GM06990 (cell line): ENCODE measurements around the gene HHIPL1.

ENCODE experiments used
- DNase-seq: peaks from one replicate; pipeline ENCODE4 v3.0.0-alpha.2; 2011; ENCODE audit not compliant: insufficient read length; ENCODE audit errors: extremely low read depth
- H3K27me3 ChIP-seq: replicated peaks from 2 replicates; pipeline ENCODE4 v1.6.0; 2011; ENCODE audit warnings: low read length; ENCODE audit not compliant: control insufficient read depth, insufficient read depth
- H3K36me3 ChIP-seq: 2 replicates; pipeline ENCODE4 v1.5.1; 2011; ENCODE audit warnings: low read length; ENCODE audit not compliant: control insufficient read depth, insufficient read depth
- H3K4me3 ChIP-seq: replicated peaks from 2 replicates; pipeline ENCODE4 v1.5.1; 2011; ENCODE audit warnings: low read depth, mild to moderate bottlenecking, control low read depth, low read length
- TF ChIP-seq, protein P1 (sequence below): IDR thresholded peaks from 2 replicates; pipeline ENCODE4 v1.5.1; 2011; ENCODE audit warnings: low read length, control low read depth, mild to moderate bottlenecking, inconsistent platforms; ENCODE audit not compliant: insufficient read depth, poor library complexity, severe bottlenecking

The HHIPL1 gene

DNA sequence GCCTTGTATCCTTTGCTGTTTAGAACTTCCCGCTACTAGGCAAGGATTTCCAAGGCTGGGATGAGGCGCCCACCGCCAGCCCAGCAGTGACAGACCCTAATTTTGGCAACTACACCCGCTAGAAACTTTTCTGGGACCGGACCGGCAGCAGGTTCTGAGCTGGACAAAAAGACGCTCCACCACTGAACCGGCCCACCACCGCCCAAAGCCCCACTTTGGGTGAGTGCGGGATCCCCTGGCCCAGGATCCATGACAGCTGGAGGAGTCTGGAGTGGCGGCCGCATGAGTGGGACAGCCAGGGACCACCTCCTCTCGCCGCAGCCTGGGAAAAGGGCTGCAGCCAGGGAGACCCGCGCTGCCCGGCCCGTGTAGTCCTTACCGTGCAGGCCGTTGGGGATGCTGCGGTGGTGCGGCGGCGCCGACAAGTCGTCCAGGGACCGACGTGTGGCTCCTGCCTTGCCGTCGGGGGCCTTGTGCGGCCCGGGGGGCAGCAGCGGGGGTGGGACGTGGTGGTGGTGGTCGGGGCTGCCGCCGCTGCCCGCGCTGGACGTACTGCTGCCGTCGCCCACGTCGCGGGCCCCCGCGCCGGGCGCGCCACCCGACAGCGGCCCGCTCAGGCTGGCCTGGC, 42.0 kb upstream of the HHIPL1 start:
- TF ChIP-seq, protein P1, sequence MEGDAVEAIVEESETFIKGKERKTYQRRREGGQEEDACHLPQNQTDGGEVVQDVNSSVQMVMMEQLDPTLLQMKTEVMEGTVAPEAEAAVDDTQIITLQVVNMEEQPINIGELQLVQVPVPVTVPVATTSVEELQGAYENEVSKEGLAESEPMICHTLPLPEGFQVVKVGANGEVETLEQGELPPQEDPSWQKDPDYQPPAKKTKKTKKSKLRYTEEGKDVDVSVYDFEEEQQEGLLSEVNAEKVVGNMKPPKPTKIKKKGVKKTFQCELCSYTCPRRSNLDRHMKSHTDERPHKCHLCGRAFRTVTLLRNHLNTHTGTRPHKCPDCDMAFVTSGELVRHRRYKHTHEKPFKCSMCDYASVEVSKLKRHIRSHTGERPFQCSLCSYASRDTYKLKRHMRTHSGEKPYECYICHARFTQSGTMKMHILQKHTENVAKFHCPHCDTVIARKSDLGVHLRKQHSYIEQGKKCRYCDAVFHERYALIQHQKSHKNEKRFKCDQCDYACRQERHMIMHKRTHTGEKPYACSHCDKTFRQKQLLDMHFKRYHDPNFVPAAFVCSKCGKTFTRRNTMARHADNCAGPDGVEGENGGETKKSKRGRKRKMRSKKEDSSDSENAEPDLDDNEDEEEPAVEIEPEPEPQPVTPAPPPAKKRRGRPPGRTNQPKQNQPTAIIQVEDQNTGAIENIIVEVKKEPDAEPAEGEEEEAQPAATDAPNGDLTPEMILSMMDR = no peak
- Histone ChIP-seq H3K4me3 (no peak overlapping the region), H3K27me3 (no peaks in the 10 kb centered on the region), H3K36me3 (no peaks in the 10 kb centered on the region)
- no peak for DNase-seq

DNA sequence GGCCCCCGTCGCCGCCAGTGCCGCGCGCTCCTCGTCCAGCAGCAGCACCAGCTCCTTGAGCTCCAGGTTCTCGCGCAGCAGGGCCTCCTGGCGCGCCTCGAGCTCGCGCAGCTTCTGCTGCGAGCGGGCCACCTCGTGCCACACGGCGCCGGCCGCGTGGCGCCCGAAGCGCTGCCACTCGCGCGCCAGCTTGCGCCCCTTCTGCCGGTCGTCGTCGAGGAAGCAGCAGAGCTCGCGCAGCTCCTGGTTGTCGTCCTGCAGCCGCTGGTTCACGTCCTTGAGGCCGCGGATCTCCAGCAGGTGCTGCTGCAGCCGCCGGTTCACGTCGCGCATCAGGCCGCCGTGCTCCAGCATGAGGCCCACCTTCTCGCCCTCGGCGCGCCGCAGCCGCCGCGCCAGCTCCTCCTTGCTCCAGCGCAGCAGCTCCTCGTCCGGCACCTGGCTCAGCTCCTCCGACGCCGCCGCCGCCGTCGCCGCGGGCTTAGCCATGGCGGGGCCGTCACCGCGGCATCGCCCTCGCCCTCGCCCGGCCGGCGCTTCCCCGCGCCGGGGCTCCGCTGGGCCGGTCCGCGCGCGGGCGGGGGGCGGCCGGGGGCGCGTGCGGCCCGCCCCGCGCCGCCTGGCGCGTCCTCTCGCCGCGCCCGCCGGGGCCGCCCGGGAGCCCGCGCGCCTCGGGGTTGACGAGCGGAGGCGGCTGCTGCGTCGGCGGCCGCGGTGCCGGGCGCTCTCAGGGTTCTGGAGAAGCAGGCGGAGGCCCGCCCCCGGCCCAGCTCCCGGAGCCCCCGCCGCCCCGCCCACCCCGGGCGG, 41.3 kb upstream of the HHIPL1 start, which contains the start of gene CCDC85C:
Gene CCDC85C, minus strand, starts transcription at position 737 of the 807 bp plus-strand sequence. Its CDS starts 248 bp downstream, at position 489.
- Histone ChIP-seq H3K4me3 (peak within 1 kb of the TSS; percentile 79), H3K36me3 (no peaks in the 10 kb centered on the region), H3K27me3 (no peaks in the 10 kb centered on the region)
- TF ChIP-seq, protein P1 = no peak
- DNase-seq = peak; percentile 48

DNA sequence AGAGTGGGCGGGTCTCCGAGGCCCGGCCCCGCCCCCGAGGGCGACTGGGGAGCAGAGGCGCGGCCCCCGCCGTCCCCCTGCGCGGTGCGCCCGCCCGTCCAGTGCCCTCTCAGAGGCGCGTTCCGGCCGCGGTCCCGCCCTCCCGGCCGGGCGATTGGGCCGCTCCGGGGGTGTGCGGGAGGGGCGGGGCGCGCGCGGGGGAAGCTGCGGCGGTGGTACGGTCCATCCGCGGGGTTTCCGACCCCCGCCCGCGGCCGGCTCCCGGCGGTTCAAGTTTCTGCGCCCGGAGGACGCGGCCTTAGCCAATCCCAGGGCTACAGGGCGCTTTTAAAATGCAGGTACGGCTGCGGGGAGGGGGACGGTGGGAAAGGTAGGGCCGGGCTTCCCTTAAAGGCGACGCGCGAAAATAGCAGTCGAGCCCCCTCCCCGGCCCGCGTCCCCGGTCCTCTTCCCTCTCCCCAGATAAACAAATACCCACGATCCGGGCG, 40.6 kb upstream of the HHIPL1 start:
- no peaks in the 10 kb centered on the region for H3K36me3 ChIP-seq
- TF ChIP-seq, protein P1 = no peak
- peak overlapping the region; percentile 79 for H3K4me3 ChIP-seq
- peak; percentile 88 for DNase-seq
- H3K27me3 ChIP-seq = no peaks in the 10 kb centered on the region

DNA sequence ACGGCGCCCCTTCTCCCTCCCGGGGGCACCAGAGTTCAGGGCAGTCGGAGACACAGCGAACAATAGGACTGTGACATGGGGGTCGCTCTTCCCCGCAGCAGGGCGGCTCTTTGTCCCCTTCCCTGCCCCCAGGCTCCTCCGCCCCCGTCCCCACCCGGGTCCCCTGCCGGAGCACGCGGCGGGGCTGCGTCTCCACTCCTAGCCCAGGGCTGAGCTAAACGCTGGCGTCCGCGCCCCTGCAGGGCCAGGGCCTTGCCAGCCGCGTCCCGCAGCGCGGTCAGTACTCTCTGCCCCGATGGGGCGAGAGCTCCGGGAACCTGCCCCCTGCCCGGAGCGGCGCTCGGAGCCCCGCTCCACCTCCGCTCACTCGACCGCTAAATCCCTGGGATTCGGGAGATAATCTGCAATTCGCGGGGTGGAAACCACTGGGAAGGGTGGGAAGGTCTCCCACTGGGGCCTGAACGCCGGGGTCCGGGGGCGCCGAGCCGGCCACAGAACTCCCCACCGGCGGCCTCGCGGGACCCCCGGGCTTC, 40.1 kb upstream of the HHIPL1 start:
- peak; percentile 38 for DNase-seq
- Histone ChIP-seq H3K27me3 (no peaks in the 10 kb centered on the region), H3K36me3 (no peaks in the 10 kb centered on the region), H3K4me3 (peak overlapping the region; percentile 79)
- TF ChIP-seq, protein P1 = no peak

DNA sequence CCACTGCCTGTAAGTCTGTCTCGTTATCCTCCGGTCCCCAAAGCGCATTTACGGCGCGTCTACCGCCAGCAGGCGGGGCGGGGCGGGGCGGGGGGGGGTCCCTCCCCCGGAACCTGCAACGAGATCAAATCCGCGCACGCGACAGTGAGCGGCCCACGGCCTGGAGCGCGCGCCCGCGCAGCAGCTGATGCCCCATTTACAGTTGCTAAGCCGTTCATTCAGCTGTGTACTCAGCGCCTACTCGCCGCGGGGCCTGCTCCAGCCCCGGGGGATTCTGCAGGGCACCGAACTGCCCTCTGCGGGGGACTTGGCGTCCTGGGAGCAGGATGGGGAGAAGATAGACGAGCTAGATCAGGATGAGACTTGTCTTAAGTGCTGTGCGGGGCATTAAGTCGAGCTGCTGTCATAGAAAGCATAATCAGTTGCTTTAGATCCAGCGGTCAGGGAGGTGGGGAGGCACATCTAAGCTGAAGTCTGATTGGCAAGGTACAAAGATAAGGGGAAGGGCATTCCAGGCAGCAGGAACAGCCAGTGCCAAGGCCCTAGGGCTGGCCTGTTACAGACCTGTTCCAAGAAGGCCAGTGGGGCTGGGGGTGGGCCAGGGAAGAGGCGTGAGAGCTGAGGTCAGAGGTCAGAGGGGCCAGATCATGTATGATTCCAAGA, 39.5 kb upstream of the HHIPL1 start:
- H3K36me3 ChIP-seq = no peaks in the 10 kb centered on the region
- peak; percentile 76 for DNase-seq
- no peaks in the 10 kb centered on the region for H3K27me3 ChIP-seq
- TF ChIP-seq, protein P1 = no peak
- peak overlapping the region; percentile 79 for H3K4me3 ChIP-seq
